PC-9 (cell line): ENCODE data around the gene DLG2.

Experiments
- CTCF ChIP-seq: fragments of 200-600 bp; sonication (generic); conservative IDR thresholded peaks from 2 replicates; pipeline ENCODE4 v1.6.1; 2017; ENCODE audit warnings: mixed run types, antibody characterized with exemption, mild to moderate bottlenecking, moderate library complexity
- EZH2 ChIP-seq: fragments of 200-600 bp; sonication (generic); IDR thresholded peaks from 2 replicates; pipeline ENCODE4 v1.8.0; 2017; ENCODE audit warnings: antibody characterized with exemption, low read depth

GRCh38 chr11:84686716-84687115 lies 940.4 kb downstream of the DLG2 start:
- no peak for TF ChIP-seq CTCF
- TF ChIP-seq EZH2: no peak
